GM12891 (cell line): ENCODE results near the gene ARL1.

Experiments used
- POLR2A ChIP-seq: IDR thresholded peaks from 2 replicates; pipeline ENCODE4 v1.6.1; 2011; ENCODE audit warnings: low read depth, low read length, control low read depth
- POU2F2 ChIP-seq: IDR thresholded peaks from 2 replicates; pipeline ENCODE4 v1.6.1; 2011; ENCODE audit warnings: low read depth, mild to moderate bottlenecking, control low read depth, low read length, moderate library complexity
- SPI1 ChIP-seq: IDR thresholded peaks from 2 replicates; pipeline ENCODE4 v1.6.1; 2011; ENCODE audit warnings: low read depth, low read length, control low read depth

- TF ChIP-seq POLR2A (no peak), SPI1 (no peak), POU2F2 (no peak)
Observed at GRCh38 chr12:101430456-101430855, 22.9 kb upstream of the ARL1 start.
